Panc1 (cell line): ENCODE results near the gene ERCC5. TPM values are rescaled to one million over a fixed set of nuclear protein-coding genes. Genes with fewer than 3 reads are reported as not detected.

Experiments used
- ATAC-seq: fragments of 200-7000 bp; cut with Tn5 transposase; 2 replicates; pipeline ENCODE4 v1.9.1; 2020; ENCODE audit warnings: mild to moderate bottlenecking, moderate library complexity
- BruUV-seq: library from RNA; stranded (reverse); fragments of 400-500 nt; replicated peaks from 2 replicates; lab custom pipeline; 2021; lab: Mats Ljungman, UMichigan
- CTCF ChIA-PET: fragments of 300-600 bp; sonication (Branson Sonifier 250); formaldehyde crosslinking; loops from one replicate; lab custom pipeline; 2022; ENCODE audit warnings: antibody characterized with exemption; lab: Charles Lee
- POLR2A ChIA-PET: fragments of 300-600 bp; sonication (Branson Sonifier 250); formaldehyde crosslinking; loops from one replicate; lab custom pipeline; 2022; ENCODE audit warnings: antibody characterized with exemption; lab: Charles Lee
- DNase-seq: peaks from one replicate; pipeline ENCODE4 v3.0.0-alpha.2; 2010; ENCODE audit warnings: low read depth, low spot score
- H3K27ac ChIP-seq: 2 replicates; pipeline ENCODE4 v1.5.1; 2011; ENCODE audit warnings: mild to moderate bottlenecking, low read length, inconsistent platforms
- H3K27me3 ChIP-seq: fragments of 200-500 bp; sonication (Bioruptor generic); 2 replicates; pipeline ENCODE4 v1.6.0; 2014; ENCODE audit warnings: low read length, inconsistent platforms; ENCODE audit not compliant: control insufficient read depth, insufficient read depth
- H3K36me3 ChIP-seq: fragments of 200-500 bp; sonication (Bioruptor generic); 2 replicates; pipeline ENCODE4 v1.5.1; 2014; ENCODE audit warnings: inconsistent platforms, mild to moderate bottlenecking, low read length, moderate library complexity; ENCODE audit not compliant: control insufficient read depth, insufficient read depth
- H3K4me1 ChIP-seq: 2 replicates; pipeline ENCODE4 v1.5.1; 2011; ENCODE audit warnings: inconsistent platforms, mild to moderate bottlenecking, low read length, moderate library complexity; ENCODE audit not compliant: control insufficient read depth, insufficient read depth
- H3K4me3 ChIP-seq, 2 experiments: 2 replicates each; pipeline ENCODE4 v1.5.1; 2011 to 2012; ENCODE audit warnings: low read depth in 2 of 2, low read length in 2 of 2, mild to moderate bottlenecking in 2 of 2, inconsistent platforms in 1 of 2, moderate library complexity in 1 of 2
- H3K9me3 ChIP-seq: fragments of 200-500 bp; sonication (Bioruptor generic); 2 replicates; pipeline ENCODE4 v1.5.1; 2014; ENCODE audit warnings: low read depth, mild to moderate bottlenecking, inconsistent platforms, low read length, moderate library complexity; ENCODE audit not compliant: control insufficient read depth, insufficient read depth
- CTCF ChIP-seq: fragments of 450-650 bp; IDR thresholded peaks from 2 replicates; pipeline ENCODE4 v1.5.1; 2017; ENCODE audit warnings: mild to moderate bottlenecking
- POLR2AphosphoS5 ChIP-seq: IDR thresholded peaks from 2 replicates; pipeline ENCODE4 v1.6.1; 2012; ENCODE audit warnings: mild to moderate bottlenecking, low read depth, low read length, moderate library complexity
- REST ChIP-seq, 2 experiments: IDR thresholded peaks; 2 replicates each; pipeline ENCODE4 v1.6.1; 2011 to 2012; ENCODE audit warnings: low read depth in 2 of 2, control low read depth in 1 of 2, low read length in 1 of 2, mild to moderate bottlenecking in 1 of 2, moderate library complexity in 1 of 2; ENCODE audit not compliant: insufficient read depth in 1 of 2
- SIN3A ChIP-seq: IDR thresholded peaks from 2 replicates; pipeline ENCODE4 v1.6.1; 2012; ENCODE audit warnings: low read depth, mild to moderate bottlenecking, low read length, moderate library complexity, borderline replicate concordance; ENCODE audit not compliant: insufficient read depth
- TCF7L2 ChIP-seq: IDR thresholded peaks from 2 replicates; pipeline ENCODE4 v1.6.1; 2011; ENCODE audit warnings: mild to moderate bottlenecking, low read depth, low read length, inconsistent platforms
- in situ Hi-C: cut with HindIII; loops from 2 replicates; pipeline ENCODE4 v1.10.0; 2016; ENCODE audit warnings: low sequenced_read_pairs, low pct_unique_long_range_greater_than_20kb
- intact Hi-C: fragments of 100-400 bp; cut with micrococcal nuclease; formaldehyde crosslinking; loops from one replicate; pipeline ENCODE4 v1.10.0; 2022; ENCODE audit not compliant: unreplicated experiment
- total RNA-seq: library from RNA; stranded (reverse); gene quantifications from one replicate; pipeline ENCODE4 v1.2.1, GENCODE V29; 2021; ENCODE audit not compliant: unreplicated experiment

ERCC5 gene
- total RNA-seq, 1 experiment from 2014 or later = 19.6 TPM

- POLR2A ChIA-PET = no interaction called here
- H3K4me1 ChIP-seq = no peaks in the 10 kb centered on the region
- no peaks in the 10 kb centered on the region for H3K27me3 ChIP-seq
- CTCF ChIA-PET = no interaction called here
- no peak for DNase-seq
- H3K36me3 ChIP-seq = no peaks in the 10 kb centered on the region
- H3K9me3 ChIP-seq = no peaks in the 10 kb centered on the region
- no peak overlapping the region for H3K27ac ChIP-seq
- intact Hi-C loops (no loop called here), in situ Hi-C loops (no loop called here)
- BruUV-seq = no TSS peak
- H3K4me3 ChIP-seq = no peak overlapping the region
- no peak for TF ChIP-seq REST (IDR thresholded peaks at IDR 0.05; ENCODE audit: insufficient read depth in 1 of 2, low read depth in 2 of 2, low read length in 1 of 2)
- TF ChIP-seq POLR2AphosphoS5 = no peak
- TF ChIP-seq TCF7L2 = no peak
- no peak for TF ChIP-seq SIN3A
- no peak for TF ChIP-seq CTCF
- no peak for ATAC-seq
Measured at GRCh38 chr13:102900193-102900608, 54.4 kb downstream of the ERCC5 start.

GRCh38 chr13:102901056-102901455 lies 55.2 kb downstream of the ERCC5 start:
- POLR2A ChIA-PET = no interaction called here
- no peak for TF ChIP-seq TCF7L2
- no peak for TF ChIP-seq REST (IDR thresholded peaks at IDR 0.05; ENCODE audit: insufficient read depth in 1 of 2, low read depth in 2 of 2, low read length in 1 of 2)
- no peak for TF ChIP-seq POLR2AphosphoS5
- TF ChIP-seq CTCF = no peak
- no peak for TF ChIP-seq SIN3A
- Histone ChIP-seq H3K9me3 (no peaks in the 10 kb centered on the region), H3K27me3 (no peaks in the 10 kb centered on the region), H3K4me1 (no peaks in the 10 kb centered on the region), H3K27ac (no peak overlapping the region), H3K36me3 (no peaks in the 10 kb centered on the region), H3K4me3 (no peak overlapping the region)
- intact Hi-C loops (no loop called here), in situ Hi-C loops (no loop called here)
- BruUV-seq = no TSS peak
- DNase-seq (no peak), ATAC-seq (no peak)
- CTCF ChIA-PET = no interaction called here
